ENCODE measurements around the gene KIF16B.
"Not testable (repeated sequence)": the region's sequence is repeated elsewhere in the genome, so short reads cannot be mapped to it uniquely, and the experiment has no call there.

KIF16B gene

DNA sequence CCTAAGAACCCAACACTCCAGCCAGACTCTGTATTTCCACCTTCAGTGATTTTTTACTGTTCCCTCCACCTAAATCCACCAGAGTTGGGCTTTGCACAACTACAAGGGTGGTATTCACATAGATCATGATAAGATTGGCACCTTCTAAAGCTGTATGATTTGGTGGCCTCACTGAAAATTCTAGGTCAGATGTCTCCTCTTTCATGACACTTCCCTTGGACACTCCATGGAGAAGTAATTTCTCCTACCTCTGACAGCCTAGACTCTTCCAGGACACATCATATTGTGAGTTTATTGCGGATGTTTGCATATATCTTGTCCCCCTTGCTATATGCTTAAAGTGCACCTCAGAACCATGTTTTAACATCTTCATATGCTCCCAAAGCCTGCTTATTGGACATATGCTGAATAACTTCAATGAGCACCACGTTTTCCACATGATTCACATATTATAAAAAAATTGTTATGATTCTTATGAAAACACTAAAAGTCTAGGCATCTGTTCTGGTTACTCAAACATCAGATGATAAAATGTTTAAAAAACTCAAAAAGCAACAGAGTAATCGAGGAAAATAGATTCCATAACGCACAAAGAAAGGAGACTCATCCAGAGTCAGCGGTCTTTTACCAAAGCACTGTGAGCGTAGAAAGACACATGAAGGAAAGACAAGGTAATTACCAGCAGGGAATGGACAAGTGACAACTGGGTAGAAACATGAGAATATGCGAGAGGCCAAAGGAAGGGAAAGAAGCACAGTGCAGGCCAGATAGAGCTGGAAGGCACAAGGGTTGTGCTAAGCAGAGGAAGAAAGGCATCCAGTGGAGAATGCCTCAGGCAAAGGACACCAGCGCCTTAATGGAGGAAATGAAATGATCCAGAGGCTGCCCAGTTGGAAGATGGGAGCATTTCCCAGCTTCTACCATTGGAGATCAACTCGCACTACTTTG, 46.5 kb downstream of the KIF16B start:
- DNase-seq (ENCODE audit: low read depth in 4 of 4, low spot score in 1 of 4): no peak

DNA sequence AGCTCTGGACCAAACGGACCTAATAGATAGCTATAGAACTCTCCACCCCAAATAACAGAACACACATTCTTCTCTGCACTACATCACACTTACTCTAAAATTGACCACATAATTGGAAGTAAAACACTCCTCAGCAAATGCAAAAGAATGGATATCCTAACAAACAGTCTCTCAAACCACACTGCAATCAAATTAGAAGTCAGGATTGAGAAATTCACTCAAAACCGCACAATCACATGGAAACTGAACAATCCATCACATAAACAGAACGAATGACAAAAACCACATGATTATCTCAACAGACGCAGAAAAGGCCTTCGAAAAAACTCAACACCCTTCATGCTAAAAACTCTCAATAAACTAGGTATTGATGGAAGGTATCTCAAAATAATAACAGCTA, 50.6 kb downstream of the KIF16B start:
- DNase-seq (ENCODE audit: low read depth in 4 of 4, low spot score in 1 of 4): not testable (repeated sequence)

DNA sequence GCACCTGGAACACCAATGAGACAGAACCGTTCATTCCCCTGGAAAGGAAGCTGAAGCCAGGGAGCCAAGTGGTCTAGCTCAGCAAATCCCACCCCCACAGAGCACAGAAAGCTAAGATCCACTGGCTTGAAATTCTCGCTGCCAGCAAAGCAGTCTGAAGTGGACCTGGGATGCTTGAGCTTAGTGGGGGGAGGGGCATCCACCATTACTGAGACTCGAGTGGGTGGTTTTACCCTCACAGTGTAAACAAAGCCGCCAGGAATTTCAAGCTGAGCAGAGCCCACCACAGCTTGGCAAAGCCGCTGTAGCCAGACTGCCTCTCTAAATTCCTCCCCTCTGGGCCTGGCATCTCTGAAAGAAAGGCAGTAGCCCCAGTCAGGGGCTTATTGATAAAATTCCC, 53.1 kb downstream of the KIF16B start:
- no peak for DNase-seq (ENCODE audit: low read depth in 4 of 4, low spot score in 1 of 4)

DNA sequence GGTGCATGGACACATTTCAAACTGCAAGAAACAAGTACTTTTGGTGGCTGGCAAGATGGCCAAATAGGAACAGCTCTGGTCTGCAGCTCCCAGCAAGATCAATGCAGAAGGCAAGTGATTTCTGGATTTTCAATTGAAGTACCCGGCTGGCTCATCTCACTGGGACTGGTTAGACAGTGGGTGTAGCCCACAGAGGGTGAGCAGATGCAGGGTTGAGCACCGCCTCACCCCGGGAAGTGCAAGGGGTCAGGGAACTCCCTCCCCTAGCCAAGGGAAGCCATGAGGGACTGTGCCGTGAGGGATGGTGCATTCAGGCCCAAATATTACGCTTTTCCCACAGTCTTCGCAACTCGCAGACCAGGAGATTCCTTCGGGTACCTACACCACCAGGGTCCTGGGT, 53.6 kb downstream of the KIF16B start:
- not testable (repeated sequence) for DNase-seq (ENCODE audit: low read depth in 4 of 4, low spot score in 1 of 4)

DNA sequence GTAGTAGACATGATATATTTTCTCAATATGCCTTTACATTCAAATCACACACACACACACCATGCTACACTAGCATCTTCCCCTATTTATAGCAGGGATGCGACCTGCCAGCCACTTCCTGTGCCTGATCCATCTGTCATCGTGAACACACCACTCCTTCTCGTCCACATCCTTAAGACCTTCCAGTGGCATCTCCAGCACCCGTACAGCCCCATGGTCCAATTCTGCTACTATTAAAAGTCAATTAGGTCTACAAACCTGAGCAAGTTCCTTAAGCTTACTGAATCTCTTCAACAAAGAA, 54.5 kb downstream of the KIF16B start:
- DNase-seq (ENCODE audit: low read depth in 4 of 4, low spot score in 1 of 4): no peak

DNA sequence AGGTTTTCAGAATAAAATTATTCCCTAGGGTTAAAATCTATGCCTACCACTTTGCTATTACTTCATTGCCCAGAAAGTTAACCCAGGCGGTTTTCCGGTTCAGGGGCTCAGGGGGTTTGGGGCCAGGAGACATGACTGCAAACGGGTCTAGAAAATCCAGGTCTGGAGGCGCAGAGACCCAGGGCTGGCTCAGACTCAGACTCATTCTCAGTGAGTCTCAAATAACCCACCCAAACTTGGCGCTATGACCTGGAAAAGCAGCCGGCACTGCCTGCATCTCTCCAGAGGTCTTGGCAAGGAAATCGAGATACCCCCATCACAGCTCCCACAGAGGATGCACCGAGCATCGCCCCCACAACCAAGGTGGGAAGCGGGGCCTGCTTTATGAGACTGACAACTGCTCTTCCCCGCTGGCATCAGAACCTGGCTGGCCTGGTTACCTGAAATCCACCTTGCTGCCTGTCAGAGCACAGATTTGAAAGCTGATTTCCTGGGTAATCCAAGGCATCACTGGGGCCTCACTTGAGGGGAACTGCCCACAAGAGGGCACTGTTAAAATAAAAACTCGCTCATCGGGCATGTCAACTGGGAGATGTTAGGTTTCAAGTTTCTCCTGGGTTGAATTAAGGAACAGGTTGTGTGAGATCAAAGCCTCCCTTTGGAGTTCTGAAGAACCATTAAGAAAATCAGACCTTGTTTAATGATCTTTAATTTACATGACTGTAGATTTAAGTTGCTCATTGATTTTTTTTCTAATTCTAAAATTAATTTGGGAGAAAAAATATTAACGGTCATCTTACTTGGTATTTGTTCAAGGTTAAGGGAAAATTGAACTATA, 55.1 kb downstream of the KIF16B start:
- DNase-seq (ENCODE audit: low read depth in 4 of 4, low spot score in 1 of 4): peak in 1 of 4 experiments; percentile 13

DNA sequence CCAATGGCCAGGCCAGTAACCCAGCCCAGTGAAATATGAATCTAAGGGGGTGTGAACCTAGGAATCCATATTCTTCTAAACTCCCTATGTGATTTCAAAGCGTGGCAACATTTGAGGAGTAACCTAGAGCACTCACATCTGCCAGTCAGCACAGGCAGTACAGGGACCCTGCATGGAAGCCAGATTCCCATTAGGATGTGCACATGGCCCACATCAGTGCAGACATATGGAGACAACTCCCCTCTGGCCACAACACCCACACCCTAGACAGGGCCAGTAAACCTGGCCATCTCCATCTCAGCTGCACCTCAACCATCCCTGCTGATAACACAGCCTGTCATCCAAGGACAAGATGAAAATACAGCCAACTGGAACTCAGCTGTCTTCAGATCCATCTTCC, 56.5 kb downstream of the KIF16B start:
- no peak for DNase-seq (ENCODE audit: low read depth in 4 of 4, low spot score in 1 of 4)

DNA sequence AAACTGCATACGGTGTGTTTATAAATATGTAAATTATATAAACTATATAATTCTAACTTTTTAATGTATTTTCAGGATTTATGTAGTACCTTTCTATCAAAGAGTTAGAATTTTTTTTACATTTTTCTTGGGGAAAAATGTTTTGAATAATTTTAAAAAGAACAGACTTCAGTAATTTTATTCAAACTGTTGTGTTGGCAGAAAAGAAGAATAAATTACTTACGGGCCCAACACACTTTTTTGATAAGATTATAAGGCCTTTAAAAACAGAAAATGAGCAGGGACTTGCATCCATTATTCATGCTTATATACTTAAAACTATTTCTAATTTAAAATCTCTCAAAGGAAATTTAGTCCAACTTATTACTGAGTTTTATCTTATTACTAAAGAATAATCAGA, 58.2 kb downstream of the KIF16B start:
- no peak for DNase-seq (ENCODE audit: low read depth in 4 of 4, low spot score in 1 of 4)

DNA sequence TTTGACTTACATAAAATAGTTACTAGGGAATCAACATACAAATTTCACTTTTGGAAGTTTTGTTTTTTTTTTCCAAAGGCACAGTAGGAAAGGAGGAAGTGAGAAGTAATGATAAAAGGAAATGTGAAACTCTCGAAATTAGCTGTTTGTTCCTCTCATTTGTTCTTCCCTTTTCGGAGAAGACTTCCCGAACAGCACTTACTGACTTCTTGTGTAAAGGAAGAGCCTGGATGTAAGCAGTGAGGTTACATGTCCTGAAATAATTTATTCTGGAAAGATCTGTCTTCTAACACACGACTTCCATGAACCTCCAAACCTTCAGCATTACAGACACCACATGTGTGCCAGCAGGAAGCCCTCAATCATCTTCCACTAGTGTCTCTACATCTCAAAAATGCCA, 59.1 kb downstream of the KIF16B start:
- DNase-seq (ENCODE audit: low read depth in 4 of 4, low spot score in 1 of 4): no peak

DNA sequence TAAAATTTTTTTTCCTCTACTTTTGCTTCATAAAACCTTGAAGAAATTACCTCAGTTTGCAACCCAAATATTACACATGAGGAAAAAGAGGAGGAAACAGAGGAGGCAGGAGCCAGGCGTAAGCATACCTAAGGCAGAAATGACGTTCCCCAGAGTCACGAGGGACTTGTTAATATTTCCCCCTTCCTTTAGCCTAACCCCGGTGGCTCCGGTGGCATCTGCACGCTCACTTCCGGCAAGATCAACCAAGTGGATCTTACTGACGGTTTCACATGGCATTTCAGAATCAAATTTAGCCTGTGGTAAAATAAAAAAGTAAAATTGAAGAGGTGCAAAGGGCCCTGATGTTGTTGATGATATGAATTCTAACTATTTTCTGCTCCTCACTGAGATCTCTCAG, 67.4 kb downstream of the KIF16B start:
- no peak for DNase-seq (ENCODE audit: low read depth in 4 of 4, low spot score in 1 of 4)

DNA sequence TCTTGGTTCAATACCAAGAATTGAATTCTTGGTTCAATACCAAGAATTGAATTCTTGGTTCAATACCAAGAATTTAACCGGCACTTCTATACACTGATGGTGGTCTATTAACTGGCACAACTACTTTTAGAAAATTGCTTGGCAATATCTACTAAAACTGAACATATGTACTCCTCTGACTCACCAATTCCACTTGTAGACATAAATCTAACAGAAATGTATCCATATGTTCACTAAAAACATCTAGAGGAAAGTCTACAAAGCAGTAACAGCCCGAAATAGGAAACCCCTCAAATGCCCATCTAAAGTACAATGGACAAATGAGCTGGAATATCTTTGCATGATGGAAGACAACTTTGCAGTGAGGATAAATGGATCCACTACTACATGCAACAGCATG, 71.9 kb downstream of the KIF16B start:
- no peak for DNase-seq (ENCODE audit: low read depth in 4 of 4, low spot score in 1 of 4)

DNA sequence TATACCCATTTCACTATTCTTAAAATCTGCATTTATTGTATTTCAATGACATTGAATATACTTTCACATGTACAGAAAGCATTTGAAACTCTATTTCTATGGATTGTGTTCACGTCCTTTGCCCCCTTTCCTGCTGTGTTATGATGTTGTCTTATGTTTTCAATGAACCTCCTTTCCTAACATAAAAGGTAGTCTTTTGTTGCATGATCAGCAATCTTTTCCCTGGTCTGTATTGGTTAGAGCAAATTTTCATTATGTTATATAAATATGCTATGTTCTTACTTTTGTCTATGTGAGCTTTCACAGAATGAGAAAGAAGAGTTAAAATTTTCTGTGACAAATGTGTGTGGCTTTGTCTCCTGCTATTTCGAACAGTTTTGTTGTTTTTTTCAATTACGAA, 73.1 kb downstream of the KIF16B start:
- DNase-seq (ENCODE audit: low read depth in 4 of 4, low spot score in 1 of 4): no peak

DNA sequence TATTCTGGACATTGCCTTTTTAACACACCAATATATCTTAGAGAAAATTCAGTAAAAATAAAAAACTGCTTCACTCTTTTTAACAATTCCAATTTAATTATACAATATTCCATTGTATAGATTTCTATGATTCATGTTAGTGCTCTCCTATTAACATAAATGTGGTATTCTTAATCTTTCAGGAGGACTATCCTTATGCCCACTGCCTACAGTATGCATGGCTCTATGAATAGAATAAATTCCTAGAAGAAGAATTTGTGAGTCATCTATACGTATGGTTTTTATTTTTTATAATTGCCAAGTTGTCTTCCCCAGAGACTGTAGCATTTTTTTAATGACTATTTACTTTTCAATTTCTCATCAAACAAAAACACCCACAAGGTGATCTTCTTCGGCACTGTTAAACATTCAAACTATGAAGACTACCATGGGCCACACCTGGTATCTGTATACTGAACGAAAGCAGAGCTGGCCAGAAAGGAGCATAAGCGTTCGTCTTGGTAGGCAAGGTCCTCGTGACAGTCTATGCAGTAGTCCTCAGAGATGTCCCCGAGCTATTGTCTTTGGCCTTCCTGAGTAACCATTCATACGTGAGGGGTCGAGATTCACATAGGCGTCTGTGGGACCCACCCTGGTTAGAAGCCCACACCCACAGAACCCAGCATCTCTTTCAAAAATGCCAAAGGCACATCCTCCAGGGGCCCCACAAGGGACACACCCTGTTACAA, 74.6 kb downstream of the KIF16B start:
- DNase-seq (ENCODE audit: low read depth in 4 of 4, low spot score in 1 of 4): no peak

DNA sequence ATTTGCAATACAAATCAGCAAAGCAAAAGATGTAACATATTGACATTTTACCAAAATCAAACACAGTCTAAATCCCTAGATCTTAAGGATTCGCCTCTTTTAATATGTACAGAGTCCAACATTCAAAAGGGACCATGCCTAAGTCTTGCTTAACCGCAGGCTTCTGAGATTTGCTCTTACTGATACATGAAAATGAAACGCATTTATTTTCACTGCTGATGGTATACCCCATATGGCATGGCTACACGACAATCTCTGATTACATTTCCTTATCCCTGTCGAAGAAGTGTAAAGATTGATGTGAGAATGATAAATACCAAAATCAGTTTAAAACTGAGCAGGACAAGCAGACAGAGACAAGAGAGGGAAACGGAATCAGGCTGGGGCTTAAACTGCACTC, 75.4 kb downstream of the KIF16B start:
- DNase-seq (ENCODE audit: low read depth in 4 of 4, low spot score in 1 of 4): no peak

DNA sequence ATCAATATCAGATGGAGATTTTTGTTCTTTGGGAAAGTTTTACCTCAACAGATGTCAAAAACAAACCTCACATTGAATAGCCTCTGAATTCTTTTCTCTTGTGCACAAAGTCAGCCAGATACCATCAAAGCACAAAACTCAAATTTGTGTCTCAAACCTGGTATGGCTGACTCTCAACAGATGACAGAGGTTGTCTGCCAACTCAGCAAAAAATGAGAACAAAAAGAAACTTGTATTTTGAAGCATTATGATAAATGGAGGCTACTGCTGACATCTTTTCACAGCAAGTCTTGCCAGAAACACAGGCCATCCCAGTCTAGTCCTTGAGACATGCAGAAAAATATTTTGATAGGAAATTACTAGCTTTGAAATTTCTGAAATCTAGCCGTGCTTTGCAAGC, 79.8 kb downstream of the KIF16B start:
- no peak for DNase-seq (ENCODE audit: low read depth in 4 of 4, low spot score in 1 of 4)

DNA sequence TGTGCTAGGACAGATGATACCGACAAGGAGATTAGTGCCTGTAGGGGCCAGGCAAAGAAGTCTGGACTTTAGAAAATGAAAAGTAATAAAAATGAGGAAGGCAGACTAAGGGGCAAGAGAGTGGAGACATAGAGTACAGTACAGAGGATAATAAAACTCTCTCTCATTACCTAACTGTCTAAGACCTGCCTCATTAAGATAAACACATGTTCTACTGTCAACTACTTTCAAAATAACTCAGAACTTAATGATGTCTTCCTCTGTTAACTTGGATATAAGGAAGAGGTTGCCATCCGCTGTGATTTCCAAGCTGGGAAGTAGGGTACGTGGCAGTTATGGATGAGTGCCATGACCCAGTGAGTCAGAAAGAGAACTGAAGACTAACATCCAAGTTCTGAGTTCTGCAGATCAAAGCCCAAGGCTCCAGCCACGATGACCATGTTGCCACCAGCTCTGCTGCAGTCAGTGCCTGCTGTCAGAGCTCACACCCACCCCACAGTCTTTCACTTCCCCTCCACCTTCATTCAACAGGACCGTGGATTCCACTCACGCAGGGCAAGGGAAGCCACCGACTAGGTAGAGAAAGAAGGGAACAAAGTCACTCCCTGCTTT, 81.8 kb downstream of the KIF16B start:
- no peak for DNase-seq (ENCODE audit: low read depth in 4 of 4, low spot score in 1 of 4)

DNA sequence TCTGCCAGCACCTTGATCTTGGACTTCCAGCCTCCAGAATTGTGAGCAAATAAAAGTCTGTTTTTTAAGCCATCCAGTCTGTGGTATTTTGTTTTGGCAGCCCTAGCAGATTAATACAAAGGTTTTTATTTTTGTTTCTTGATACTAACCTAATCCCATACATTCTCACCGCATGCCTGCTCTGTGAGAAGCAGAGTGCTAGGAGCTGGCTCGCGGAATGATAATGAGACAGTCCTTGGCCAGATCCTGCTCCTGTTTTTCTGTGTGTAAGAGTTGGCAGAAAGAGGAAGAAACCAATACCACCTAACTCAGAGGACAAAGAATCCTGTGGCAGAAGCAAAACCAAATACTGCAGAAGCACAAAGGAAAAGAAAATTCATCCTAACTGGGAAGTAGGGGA, 82.6 kb downstream of the KIF16B start:
- no peak for DNase-seq (ENCODE audit: low read depth in 4 of 4, low spot score in 1 of 4)

DNA sequence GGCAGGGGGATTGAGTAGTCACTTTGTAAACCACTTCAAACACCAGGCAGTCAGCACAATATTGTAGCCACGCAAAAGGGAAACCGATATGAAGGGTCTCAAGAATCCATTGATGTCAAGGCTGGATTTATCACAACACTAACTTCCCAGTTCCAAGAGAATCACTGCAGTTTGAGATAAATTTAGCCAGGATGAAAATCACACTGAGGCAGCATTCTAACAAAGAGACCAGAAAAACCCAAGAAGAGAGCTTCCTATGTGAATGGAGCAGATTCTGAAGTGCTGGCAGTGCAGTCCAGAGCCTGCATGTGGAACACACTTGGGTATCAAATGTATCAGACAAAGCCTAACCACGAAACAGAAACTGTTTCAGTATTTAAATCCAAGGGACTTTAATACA, 84.6 kb downstream of the KIF16B start:
- no peak for DNase-seq (ENCODE audit: low read depth in 4 of 4, low spot score in 1 of 4)

DNA sequence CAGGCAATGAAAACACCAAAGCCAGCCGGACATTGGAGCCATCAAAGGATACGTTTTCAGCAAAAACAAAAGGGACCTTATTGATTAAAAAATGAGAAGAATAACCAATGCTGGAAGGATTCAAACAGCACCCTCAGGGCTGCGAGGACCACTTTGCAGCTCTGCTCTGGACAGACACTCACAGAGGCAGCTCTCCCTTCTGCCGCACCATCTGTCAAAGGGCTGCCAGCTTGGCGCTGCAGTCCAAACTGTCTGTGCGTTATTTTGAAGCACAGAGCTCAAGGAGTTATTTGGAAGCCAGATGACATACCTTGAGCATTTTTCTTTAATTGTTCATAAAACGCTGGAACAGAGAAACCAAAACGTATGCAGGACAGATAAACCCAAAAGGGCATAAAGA, 85.2 kb downstream of the KIF16B start:
- DNase-seq (ENCODE audit: low read depth in 4 of 4, low spot score in 1 of 4): no peak

DNA sequence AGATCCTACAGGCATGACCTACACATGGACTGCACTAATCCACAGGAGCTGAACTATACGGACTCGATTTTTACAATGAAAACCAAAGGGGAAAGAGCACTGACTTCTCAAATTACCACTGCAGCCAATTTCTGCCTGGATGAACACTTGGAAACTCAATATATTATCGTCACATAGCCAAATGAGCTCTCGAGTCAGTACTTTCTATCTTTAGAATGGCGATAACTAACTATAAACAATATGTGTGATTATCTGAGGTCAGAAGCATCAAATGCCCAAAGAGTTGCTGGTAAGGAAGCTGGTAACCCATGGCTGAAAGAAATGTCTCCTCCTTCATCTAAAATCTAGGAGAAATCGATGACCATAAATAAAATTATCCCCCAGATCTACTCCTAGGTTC, 86.7 kb downstream of the KIF16B start:
- no peak for DNase-seq (ENCODE audit: low read depth in 4 of 4, low spot score in 1 of 4)

DNA sequence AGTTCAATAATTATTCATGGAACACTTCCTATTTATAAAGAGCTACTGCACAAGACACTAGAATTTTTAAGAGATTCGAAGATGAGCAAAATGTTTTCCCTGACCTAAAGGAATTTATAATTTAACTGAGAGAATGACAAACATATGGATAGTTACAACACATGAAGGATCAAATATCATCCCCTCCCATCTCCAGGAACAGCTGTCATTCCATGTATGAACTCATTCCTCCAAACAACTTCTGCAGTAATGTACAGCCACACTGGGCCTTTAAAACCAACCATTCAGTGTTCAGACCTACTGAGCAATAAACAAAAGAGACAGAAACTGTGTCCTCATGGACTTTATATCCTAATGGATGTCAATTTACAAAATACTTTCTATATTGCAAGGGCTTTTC, 87.8 kb downstream of the KIF16B start:
- DNase-seq (ENCODE audit: low read depth in 4 of 4, low spot score in 1 of 4): no peak
